Activated T-helper 2 cell treated with anti-CD3 and anti-CD28 coated beads, Interferon-gamma antibody, Interleukin-2, Interleukin-4, amounts not matched to agents 10 μg/mL and 5 μg/mL and 100 μg/mL, durations not matched to agents 14 hours and 24 hours and 36 hours (primary cell): ENCODE results near the gene GSE1. TPM values are rescaled to one million over a fixed set of nuclear protein-coding genes. Genes with fewer than 3 reads are reported as not detected.

Source experiments
- DNase-seq: peaks from one replicate; pipeline ENCODE4 v3.0.0; 2021; ENCODE audit warnings: low spot score
- H3K27ac Mint-ChIP-seq: one replicate; pipeline ENCODE4 v1.8.0; 2021; ENCODE audit warnings: mixed read lengths
- H3K27me3 Mint-ChIP-seq: one replicate; pipeline ENCODE4 v1.8.0; 2021; ENCODE audit warnings: low read depth, mixed read lengths
- H3K36me3 Mint-ChIP-seq: one replicate; pipeline ENCODE4 v1.8.0; 2021; ENCODE audit warnings: low read depth, mixed read lengths
- H3K4me1 Mint-ChIP-seq: one replicate; pipeline ENCODE4 v1.8.0; 2021; ENCODE audit warnings: low read depth, mixed read lengths
- H3K4me3 Mint-ChIP-seq: one replicate; pipeline ENCODE4 v1.8.0; 2021; ENCODE audit warnings: low read depth, mild to moderate bottlenecking, moderate library complexity, mixed read lengths
- H3K9me3 Mint-ChIP-seq: one replicate; pipeline ENCODE4 v1.8.0; 2021; ENCODE audit warnings: mixed read lengths
- intact Hi-C: fragments of 100-400 bp; cut with micrococcal nuclease; formaldehyde crosslinking; loops from one replicate; pipeline ENCODE4 v1.15.1; 2023
- total RNA-seq: library from RNA; stranded (reverse); gene quantifications from 2 replicates; pipeline ENCODE4 v1.2.3, GENCODE V29; 2022

GSE1 gene
- total RNA-seq, 1 donor from 2014 or later: 37.2 TPM

- H3K9me3 Mint-ChIP-seq: no peaks in the 10 kb centered on the region
- no peaks in the 10 kb centered on the region for H3K36me3 Mint-ChIP-seq
- no peak overlapping the region for H3K4me3 Mint-ChIP-seq
- H3K27ac Mint-ChIP-seq: no peak overlapping the region
- intact Hi-C loops: no loop called here
- no peaks in the 10 kb centered on the region for H3K27me3 Mint-ChIP-seq
- DNase-seq: no peak
- peaks cover 2% of the 10 kb centered on the region for H3K4me1 Mint-ChIP-seq
These were observed 33.9 kb upstream of the GSE1 start for GRCh38 chr16:85579191-85579590.

- Mint-ChIP-seq H3K27ac (no peak overlapping the region), H3K27me3 (no peaks in the 10 kb centered on the region), H3K9me3 (no peaks in the 10 kb centered on the region), H3K4me1 (peaks cover 2% of the 10 kb centered on the region), H3K4me3 (no peak overlapping the region), H3K36me3 (no peaks in the 10 kb centered on the region)
- no peak for DNase-seq
- intact Hi-C loops: no loop called here
These were observed 33.1 kb upstream of the GSE1 start for GRCh38 chr16:85579923-85580580.

- intact Hi-C loops: no loop called here
- peaks cover 2% of the 10 kb centered on the region for H3K4me1 Mint-ChIP-seq
- H3K27ac Mint-ChIP-seq: no peak overlapping the region
- H3K27me3 Mint-ChIP-seq: no peaks in the 10 kb centered on the region
- no peaks in the 10 kb centered on the region for H3K9me3 Mint-ChIP-seq
- no peak overlapping the region for H3K4me3 Mint-ChIP-seq
- DNase-seq: no peak
- no peaks in the 10 kb centered on the region for H3K36me3 Mint-ChIP-seq
These were observed 32.4 kb upstream of the GSE1 start for GRCh38 chr16:85580684-85581083.

- H3K27me3 Mint-ChIP-seq: no peaks in the 10 kb centered on the region
- intact Hi-C loops: no loop called here
- no peaks in the 10 kb centered on the region for H3K9me3 Mint-ChIP-seq
- H3K36me3 Mint-ChIP-seq: no peaks in the 10 kb centered on the region
- DNase-seq: no peak
- H3K27ac Mint-ChIP-seq: no peak overlapping the region
- H3K4me3 Mint-ChIP-seq: no peak overlapping the region
- H3K4me1 Mint-ChIP-seq: peaks cover 2% of the 10 kb centered on the region
These were observed 30.7 kb upstream of the GSE1 start for GRCh38 chr16:85582229-85582991.

GRCh38 chr16:85583491-85584181 is 29.5 kb upstream of the GSE1 start:
- no peak overlapping the region for H3K4me3 Mint-ChIP-seq
- H3K4me1 Mint-ChIP-seq: peaks cover 2% of the 10 kb centered on the region
- H3K36me3 Mint-ChIP-seq: no peaks in the 10 kb centered on the region
- no peak overlapping the region for H3K27ac Mint-ChIP-seq
- no peak for DNase-seq
- H3K27me3 Mint-ChIP-seq: no peaks in the 10 kb centered on the region
- intact Hi-C loops: no loop called here
- no peaks in the 10 kb centered on the region for H3K9me3 Mint-ChIP-seq

GRCh38 chr16:85584267-85584666 is 28.9 kb upstream of the GSE1 start:
- intact Hi-C loops: no loop called here
- H3K27me3 Mint-ChIP-seq: no peaks in the 10 kb centered on the region
- H3K36me3 Mint-ChIP-seq: no peaks in the 10 kb centered on the region
- peaks cover 2% of the 10 kb centered on the region for H3K4me1 Mint-ChIP-seq
- no peaks in the 10 kb centered on the region for H3K9me3 Mint-ChIP-seq
- no peak for DNase-seq
- no peak overlapping the region for H3K27ac Mint-ChIP-seq
- no peak overlapping the region for H3K4me3 Mint-ChIP-seq

- H3K27me3 Mint-ChIP-seq: no peaks in the 10 kb centered on the region
- H3K36me3 Mint-ChIP-seq: no peaks in the 10 kb centered on the region
- no peak for DNase-seq
- H3K9me3 Mint-ChIP-seq: no peaks in the 10 kb centered on the region
- H3K4me1 Mint-ChIP-seq: peaks cover 2% of the 10 kb centered on the region
- no peak overlapping the region for H3K4me3 Mint-ChIP-seq
- H3K27ac Mint-ChIP-seq: no peak overlapping the region
- intact Hi-C loops: no loop called here
These were observed 28.3 kb upstream of the GSE1 start for GRCh38 chr16:85584819-85585282.

- H3K4me3 Mint-ChIP-seq: no peak overlapping the region
- no peaks in the 10 kb centered on the region for H3K9me3 Mint-ChIP-seq
- peaks cover 2% of the 10 kb centered on the region for H3K4me1 Mint-ChIP-seq
- no peaks in the 10 kb centered on the region for H3K27me3 Mint-ChIP-seq
- intact Hi-C loops: no loop called here
- H3K36me3 Mint-ChIP-seq: no peaks in the 10 kb centered on the region
- H3K27ac Mint-ChIP-seq: no peak overlapping the region
- no peak for DNase-seq
These were observed 27.4 kb upstream of the GSE1 start for GRCh38 chr16:85585711-85586110.

- H3K4me1 Mint-ChIP-seq: peaks cover 2% of the 10 kb centered on the region
- no peak for DNase-seq
- H3K27me3 Mint-ChIP-seq: no peaks in the 10 kb centered on the region
- intact Hi-C loops: no loop called here
- no peaks in the 10 kb centered on the region for H3K36me3 Mint-ChIP-seq
- no peaks in the 10 kb centered on the region for H3K9me3 Mint-ChIP-seq
- H3K27ac Mint-ChIP-seq: no peak overlapping the region
- no peak overlapping the region for H3K4me3 Mint-ChIP-seq
These were observed 26.6 kb upstream of the GSE1 start for GRCh38 chr16:85586380-85587104.

- no peak overlapping the region for H3K4me3 Mint-ChIP-seq
- intact Hi-C loops: no loop called here
- H3K4me1 Mint-ChIP-seq: peaks cover 4% of the 10 kb centered on the region
- DNase-seq: no peak
- H3K36me3 Mint-ChIP-seq: no peaks in the 10 kb centered on the region
- H3K9me3 Mint-ChIP-seq: no peaks in the 10 kb centered on the region
- H3K27me3 Mint-ChIP-seq: no peaks in the 10 kb centered on the region
- H3K27ac Mint-ChIP-seq: no peak overlapping the region
These were observed 25.2 kb upstream of the GSE1 start for GRCh38 chr16:85587762-85588556.

- H3K27ac Mint-ChIP-seq: no peak overlapping the region
- no peak overlapping the region for H3K4me3 Mint-ChIP-seq
- peaks cover 2% of the 10 kb centered on the region for H3K4me1 Mint-ChIP-seq
- H3K9me3 Mint-ChIP-seq: no peaks in the 10 kb centered on the region
- intact Hi-C loops: no loop called here
- H3K36me3 Mint-ChIP-seq: no peaks in the 10 kb centered on the region
- no peaks in the 10 kb centered on the region for H3K27me3 Mint-ChIP-seq
- no peak for DNase-seq
These were observed 24.3 kb upstream of the GSE1 start for GRCh38 chr16:85588562-85589503.
